K562 (cell line): ENCODE results near the gene SESN3. TPM values are rescaled to one million over a fixed set of nuclear protein-coding genes. Genes with fewer than 3 reads are reported as not detected.

Experiments used
- ARID1B ChIP-seq: fragments of 450-650 bp; IDR thresholded peaks from 2 replicates; pipeline ENCODE4 v1.6.1; 2016; ENCODE audit warnings: antibody characterized with exemption, mild to moderate bottlenecking, inconsistent platforms
- CBFA2T2 ChIP-seq: fragments of 450-650 bp; conservative IDR thresholded peaks from 2 replicates; pipeline ENCODE4 v1.6.1; 2017; ENCODE audit warnings: mild to moderate bottlenecking
- ESRRA ChIP-seq: fragments of 450-650 bp; IDR thresholded peaks from 2 replicates; pipeline ENCODE4 v1.6.1; 2014; ENCODE audit warnings: low read depth, mild to moderate bottlenecking, moderate library complexity, borderline replicate concordance
- ILK ChIP-seq: fragments of 450-650 bp; IDR thresholded peaks from 2 replicates; pipeline ENCODE4 v1.6.1; 2016; ENCODE audit warnings: missing genetic modification characterization, low read depth, mild to moderate bottlenecking, missing compliant biosample characterization, moderate library complexity, borderline replicate concordance
- MTA2 ChIP-seq: fragments of 450-650 bp; IDR thresholded peaks from 2 replicates; pipeline ENCODE4 v1.6.1; 2016; ENCODE audit warnings: low read depth
- PTTG1 ChIP-seq: fragments of 450-650 bp; IDR thresholded peaks from 2 replicates; pipeline ENCODE4 v1.6.1; 2016; ENCODE audit warnings: low read depth, mild to moderate bottlenecking, missing genetic modification characterization, missing compliant biosample characterization
- RAD21 ChIP-seq, 2 experiments: fragments of 250-450 bp in 1 of 2; fragments of 450-650 bp in 1 of 2; sonication (Bioruptor Pico) in 1 of 2; formaldehyde crosslinking in 1 of 2; IDR thresholded peaks in 1 of 2; conservative IDR thresholded peaks in 1 of 2; 2 replicates each; pipeline versions ENCODE4 v1.4.0 to v1.8.0; 2020 to 2022; ENCODE audit warnings: mild to moderate bottlenecking in 2 of 2, moderate library complexity in 1 of 2
- REST ChIP-seq, 2 experiments: fragments of 450-650 bp; formaldehyde crosslinking in 1 of 2; IDR thresholded peaks; 2 replicates each; pipeline versions ENCODE4 v1.4.0 to v1.6.1; 2014 to 2020; ENCODE audit warnings: mild to moderate bottlenecking in 2 of 2, borderline replicate concordance in 1 of 2, low read depth in 1 of 2
- SMARCE1 ChIP-seq: fragments of 450-650 bp; IDR thresholded peaks from 2 replicates; pipeline ENCODE4 v1.7.1; 2016; ENCODE audit warnings: mild to moderate bottlenecking
- SNRNP70 ChIP-seq: fragments of 200-400 bp; formaldehyde crosslinking; optimal IDR thresholded peaks from 2 replicates; pipeline ENCODE3; 2017; ENCODE audit warnings: low read depth, low read length
- STAG1 ChIP-seq: sonication (generic); formaldehyde crosslinking; IDR thresholded peaks from 2 replicates; pipeline ENCODE4 v1.5.0; 2020; ENCODE audit warnings: missing genetic modification reagents, borderline replicate concordance
- ZBTB17 ChIP-seq: fragments of 450-650 bp; formaldehyde crosslinking; IDR thresholded peaks from 2 replicates; pipeline ENCODE4 v1.4.0; 2020; ENCODE audit warnings: mild to moderate bottlenecking
- ZKSCAN8 ChIP-seq: fragments of 200-800 bp; sonication (Bioruptor generic); IDR thresholded peaks from 2 replicates; pipeline ENCODE4 v1.6.1; 2016; ENCODE audit warnings: missing genetic modification characterization, missing compliant biosample characterization
- ZNF165 ChIP-seq: fragments of 250-450 bp; sonication (Bioruptor Pico); IDR thresholded peaks from 2 replicates; pipeline ENCODE4 v1.4.0; 2020; ENCODE audit warnings: borderline replicate concordance
- ZNF280B ChIP-seq: fragments of 250-450 bp; sonication (Bioruptor Pico); IDR thresholded peaks from 2 replicates; pipeline ENCODE4 v1.5.1; 2021; ENCODE audit warnings: mild to moderate bottlenecking
- ZNF316 ChIP-seq: fragments of 450-650 bp; IDR thresholded peaks from 2 replicates; pipeline ENCODE4 v1.6.1; 2016
- polyA plus RNA-seq, 8 experiments: library from polyadenylated mRNA; depleted of rRNA in 4 of 8; stranded (reverse) in 5 of 8; unstranded in 3 of 8; fragments of >200 nt; fragmentation: Nextera tagmentation in 2 of 8; fragmentation: Illumina TruSeq in 1 of 8; extraction: Ambion mirVana in 2 of 8; extraction: Trizol in 1 of 8; gene quantifications; 2 replicates each; pipeline versions ENCODE4 v1.2.1 to v1.2.3, GENCODE V29; 2011 to 2014; ENCODE audit warnings: inconsistent platforms in 1 of 8, missing spikeins in 1 of 8
- total RNA-seq, 7 experiments: library from RNA; depleted of rRNA in 6 of 7; stranded (reverse); fragments of >200 nt in 6 of 7; fragmentation: Illumina TruSeq in 2 of 7; extraction: Trizol in 2 of 7; gene quantifications; 2 replicates each; pipeline versions ENCODE4 v1.2.1 to v1.2.3, GENCODE V29; 2011 to 2021; ENCODE audit warnings: low replicate concordance in 1 of 7
- TF ChIP-seq, protein P1 (sequence below): fragments of 250-450 bp; sonication (Bioruptor Pico); IDR thresholded peaks from 2 replicates; pipeline ENCODE4 v1.4.0; 2020; ENCODE audit warnings: mild to moderate bottlenecking, moderate library complexity

The SESN3 gene
- total and polyA plus RNA-seq, 9 of the 15 experiments (the other 6 are each of a cell fraction or from before 2014, with no cell fraction given): 0.44 to 2.6 (median 1.5) TPM

DNA sequence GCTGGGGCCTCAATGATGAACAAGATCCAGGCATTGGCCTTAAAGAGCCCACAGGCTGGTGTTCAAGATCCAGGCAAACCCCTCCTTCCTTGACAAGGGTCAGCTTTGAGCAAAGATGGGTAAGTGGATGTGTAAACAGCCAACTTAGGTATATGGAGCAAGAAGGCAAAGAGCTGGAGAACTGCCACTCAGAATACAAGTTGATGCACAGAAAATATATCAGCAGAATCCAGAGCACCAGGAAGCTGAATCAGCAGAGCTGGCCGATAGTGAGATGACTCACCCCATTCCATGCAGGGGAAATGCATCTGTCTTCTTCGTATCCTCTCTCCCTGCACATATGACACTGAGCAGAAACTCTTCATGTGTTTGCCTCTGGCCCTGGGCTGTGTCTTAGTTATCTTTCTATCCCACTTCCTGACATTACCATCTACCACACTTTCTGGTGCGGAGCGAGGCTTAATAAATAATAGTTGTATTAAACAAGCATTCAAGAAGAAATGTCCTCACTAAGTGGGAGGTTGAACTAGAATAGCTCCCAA is 83.6 kb downstream of the SESN3 start (continued):
- peak; percentile 14; the same call in 1 of the 2 replicates for TF ChIP-seq REST (IDR thresholded peaks at IDR 0.05; ENCODE audit: borderline replicate concordance)
- TF ChIP-seq REST (CRISPR knock-in tag; IDR thresholded peaks at IDR 0.05; ENCODE audit: low read depth): no peak
- TF ChIP-seq SMARCE1: peak; percentile 98
- peak; percentile 74; the same call in 1 of the 2 replicates for TF ChIP-seq ZKSCAN8 (CRISPR knock-in tag)
- no peak for TF ChIP-seq ZBTB17
- peak; percentile 93 for TF ChIP-seq CBFA2T2
- no peak for TF ChIP-seq PTTG1 (tag)
- TF ChIP-seq ILK (tag): no peak
- no peak for TF ChIP-seq ESRRA
- peak; percentile 99 for TF ChIP-seq ZNF316
- TF ChIP-seq, protein P1, sequence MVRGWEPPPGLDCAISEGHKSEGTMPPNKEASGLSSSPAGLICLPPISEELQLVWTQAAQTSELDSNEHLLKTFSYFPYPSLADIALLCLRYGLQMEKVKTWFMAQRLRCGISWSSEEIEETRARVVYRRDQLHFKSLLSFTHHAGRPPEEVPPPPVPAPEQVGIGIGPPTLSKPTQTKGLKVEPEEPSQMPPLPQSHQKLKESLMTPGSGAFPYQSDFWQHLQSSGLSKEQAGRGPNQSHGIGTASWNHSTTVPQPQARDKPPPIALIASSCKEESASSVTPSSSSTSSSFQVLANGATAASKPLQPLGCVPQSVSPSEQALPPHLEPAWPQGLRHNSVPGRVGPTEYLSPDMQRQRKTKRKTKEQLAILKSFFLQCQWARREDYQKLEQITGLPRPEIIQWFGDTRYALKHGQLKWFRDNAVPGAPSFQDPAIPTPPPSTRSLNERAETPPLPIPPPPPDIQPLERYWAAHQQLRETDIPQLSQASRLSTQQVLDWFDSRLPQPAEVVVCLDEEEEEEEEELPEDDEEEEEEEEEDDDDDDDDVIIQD (CRISPR knock-in tag): no peak
- no peak for TF ChIP-seq STAG1 (CRISPR knock-in tag)
- TF ChIP-seq MTA2: peak; percentile 68
- no peak for TF ChIP-seq ZNF165 (CRISPR knock-in tag)
- no peak for TF ChIP-seq ZNF280B (CRISPR knock-in tag)
- TF ChIP-seq RAD21 (CRISPR knock-in tag; conservative IDR thresholded peaks at IDR 0.05 in 1 of 2, IDR thresholded peaks at IDR 0.05 in 1 of 2): peak in 1 of 2 experiments; percentile 28; a peak in 2 of 4 replicates
- no peak for TF ChIP-seq SNRNP70
- TF ChIP-seq ARID1B: peak; percentile 98
